IgD-negative memory B cell (primary cell): ENCODE measurements around the gene ICE2. TPM values are rescaled to one million over a fixed set of nuclear protein-coding genes. Genes with fewer than 3 reads are reported as not detected.
"Not testable (repeated sequence)": the region's sequence is repeated elsewhere in the genome, so short reads cannot be mapped to it uniquely, and the experiment has no call there.

Source experiments
- H3K27ac Mint-ChIP-seq, 3 donors: one replicate each; pipeline ENCODE4 v1.8.0; 2020 to 2022; ENCODE audit warnings: mild to moderate bottlenecking in 3 of 3, mixed read lengths in 3 of 3, moderate library complexity in 1 of 3
- H3K27me3 Mint-ChIP-seq: one replicate; pipeline ENCODE4 v1.8.0; 2021; ENCODE audit warnings: mixed read lengths
- H3K36me3 Mint-ChIP-seq: one replicate; pipeline ENCODE4 v1.8.0; 2020; ENCODE audit warnings: mild to moderate bottlenecking, mixed read lengths
- H3K4me1 Mint-ChIP-seq, 3 donors: one replicate each; pipeline ENCODE4 v1.8.0; 2020 to 2022; ENCODE audit warnings: mixed read lengths in 3 of 3, mild to moderate bottlenecking in 1 of 3
- H3K4me3 Mint-ChIP-seq, 4 donors: one replicate each; pipeline ENCODE4 v1.8.0; 2020 to 2022; ENCODE audit warnings: mild to moderate bottlenecking in 4 of 4, mixed read lengths in 4 of 4, moderate library complexity in 3 of 4
- H3K9me3 Mint-ChIP-seq, 3 donors: one replicate each; pipeline ENCODE4 v1.8.0; 2020 to 2021; ENCODE audit warnings: mixed read lengths in 3 of 3, mild to moderate bottlenecking in 1 of 3
- polyA plus RNA-seq: library from polyadenylated mRNA; unstranded; fragments of 300-500 nt; fragmentation: Illumina TruSeq; gene quantifications from one replicate; pipeline ENCODE4 v1.2.3, GENCODE V29; 2021

Gene ICE2
- polyA plus RNA-seq, 1 donor from 2014 or later, result 52.8 TPM

GRCh38 chr15:60416484-60416883, 62.5 kb downstream of the ICE2 start:
- Mint-ChIP-seq H3K9me3 (no peaks in the 10 kb centered on the region), H3K27ac (no peak overlapping the region), H3K27me3 (no peaks in the 10 kb centered on the region), H3K36me3 (peaks cover 2% of the 10 kb centered on the region), H3K4me1 (peaks cover 0 to 3% (median 0%) of the 10 kb centered on the region in 3 donors), H3K4me3 (no peak overlapping the region)

GRCh38 chr15:60414016-60414682, 64.8 kb downstream of the ICE2 start:
- Mint-ChIP-seq H3K4me3 (no peak overlapping the region), H3K27me3 (no peaks in the 10 kb centered on the region), H3K9me3 (no peaks in the 10 kb centered on the region), H3K4me1 (peaks cover 0 to 5% (median 4%) of the 10 kb centered on the region in 3 donors), H3K27ac (peak overlapping the region in 1 of 3 donors; percentile 25), H3K36me3 (no peaks in the 10 kb centered on the region)

DNA sequence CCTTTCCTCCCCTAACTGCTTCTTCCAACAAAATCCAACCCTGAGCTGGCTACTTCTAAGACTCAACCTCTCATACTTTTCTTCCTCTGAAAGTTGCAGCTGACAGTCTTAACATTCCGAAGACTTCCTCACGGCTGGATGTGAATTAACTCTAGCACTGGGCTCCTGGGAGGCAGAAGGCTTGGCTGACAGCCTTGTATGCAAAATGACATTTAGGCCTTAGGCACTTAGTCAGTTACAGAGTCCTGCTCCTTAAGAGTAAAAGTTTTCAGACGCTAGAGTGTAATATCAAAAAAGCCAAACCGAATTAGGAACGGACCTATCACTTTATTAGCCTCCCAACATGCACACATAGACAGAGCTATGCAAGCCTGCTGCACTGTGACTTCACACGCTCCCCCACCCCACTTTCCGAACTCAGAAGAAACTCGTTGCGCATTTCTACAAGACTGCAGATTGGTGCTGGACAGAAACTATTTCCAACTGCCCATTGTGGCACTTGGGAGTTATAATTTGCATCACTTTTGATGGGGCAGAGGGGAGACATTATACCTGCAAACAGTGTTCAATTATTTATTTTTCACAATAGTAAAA, 65.6 kb downstream of the ICE2 start:
- no peak overlapping the region for H3K4me3 Mint-ChIP-seq
- H3K27ac Mint-ChIP-seq, result no peak overlapping the region
- peaks cover 5 to 13% (median 12%) of the 10 kb centered on the region in 3 donors for H3K4me1 Mint-ChIP-seq
- H3K9me3 Mint-ChIP-seq, result no peaks in the 10 kb centered on the region
- no peaks in the 10 kb centered on the region for H3K36me3 Mint-ChIP-seq
- no peaks in the 10 kb centered on the region for H3K27me3 Mint-ChIP-seq

GRCh38 chr15:60412807-60413206, 66.1 kb downstream of the ICE2 start:
- peaks cover 7 to 15% (median 14%) of the 10 kb centered on the region in 3 donors for H3K4me1 Mint-ChIP-seq
- H3K36me3 Mint-ChIP-seq, H3K9me3 Mint-ChIP-seq, H3K27ac Mint-ChIP-seq, H3K27me3 Mint-ChIP-seq, H3K4me3 Mint-ChIP-seq: not testable (repeated sequence)

- Mint-ChIP-seq H3K27ac (no peak overlapping the region), H3K36me3 (no peaks in the 10 kb centered on the region), H3K9me3 (no peaks in the 10 kb centered on the region), H3K27me3 (no peaks in the 10 kb centered on the region), H3K4me3 (no peak overlapping the region), H3K4me1 (peaks cover 7 to 15% (median 14%) of the 10 kb centered on the region in 3 donors)
These were observed 67.0 kb downstream of the ICE2 start for GRCh38 chr15:60411774-60412425.

DNA sequence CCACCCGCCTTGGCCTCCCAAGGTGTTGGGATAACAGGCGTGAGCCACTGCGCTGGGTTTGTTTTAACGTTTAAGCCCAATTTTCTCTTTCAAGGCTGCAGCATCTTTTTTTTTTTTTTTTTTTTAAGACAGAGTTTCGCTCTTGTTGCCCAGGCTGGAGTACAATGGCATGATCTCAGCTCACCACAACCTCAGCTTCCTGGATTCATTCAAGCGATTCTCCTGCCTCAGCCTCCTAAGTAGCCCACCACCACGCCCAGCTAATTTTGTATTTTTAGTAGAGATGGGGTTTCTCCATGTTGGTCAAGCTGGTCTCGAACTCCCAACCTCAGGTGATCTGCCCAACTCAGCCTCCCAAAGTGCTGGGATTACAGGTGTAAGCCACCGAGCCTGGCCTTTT, 68.6 kb downstream of the ICE2 start:
- peaks cover 14 to 16% (median 15%) of the 10 kb centered on the region in 3 donors for H3K4me1 Mint-ChIP-seq
- not testable (repeated sequence) for H3K27me3 Mint-ChIP-seq, H3K36me3 Mint-ChIP-seq, H3K27ac Mint-ChIP-seq, H3K9me3 Mint-ChIP-seq
- peak overlapping the region in 1 of 4 donors; percentile 71 for H3K4me3 Mint-ChIP-seq

DNA sequence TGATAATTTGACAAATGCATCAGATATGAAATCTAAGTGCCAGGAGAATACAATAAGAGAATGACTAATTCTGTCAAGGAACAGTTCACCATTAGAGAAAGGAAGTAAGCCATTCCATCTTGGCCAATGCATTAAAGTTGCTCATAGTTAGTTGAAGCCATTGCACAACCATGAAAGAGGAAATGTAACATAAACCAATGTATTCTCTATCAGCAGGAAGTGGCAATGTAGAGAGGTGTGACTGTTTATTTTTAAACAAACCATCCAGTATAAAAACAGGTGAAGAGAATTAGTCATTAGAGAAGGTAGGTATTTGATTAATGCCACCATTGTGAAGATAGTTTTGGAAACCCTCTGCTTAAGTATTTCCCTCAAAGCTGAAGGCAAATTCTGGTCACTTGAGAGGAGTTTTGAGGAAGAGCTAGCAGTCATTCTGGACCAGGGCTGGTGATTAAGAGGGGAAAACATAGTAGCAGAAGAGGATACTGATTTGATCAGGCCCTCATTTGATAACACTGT, 70.4 kb downstream of the ICE2 start:
- Mint-ChIP-seq H3K27ac (peak overlapping the region in 2 of 3 donors; percentile 7 to 25), H3K4me3 (peak overlapping the region in 3 of 4 donors; percentile 8 to 86 (median 65)), H3K9me3 (no peaks in the 10 kb centered on the region), H3K4me1 (peaks cover 14 to 15% (median 14%) of the 10 kb centered on the region in 3 donors), H3K36me3 (no peaks in the 10 kb centered on the region), H3K27me3 (no peaks in the 10 kb centered on the region)

- Mint-ChIP-seq H3K36me3 (no peaks in the 10 kb centered on the region), H3K9me3 (no peaks in the 10 kb centered on the region), H3K4me3 (no peak overlapping the region), H3K27me3 (no peaks in the 10 kb centered on the region), H3K4me1 (peaks cover 14 to 15% (median 14%) of the 10 kb centered on the region in 3 donors), H3K27ac (no peak overlapping the region)
These were observed 71.5 kb downstream of the ICE2 start for GRCh38 chr15:60407415-60407805.

- peaks cover 13 to 15% (median 14%) of the 10 kb centered on the region in 3 donors for H3K4me1 Mint-ChIP-seq
These were observed 72.2 kb downstream of the ICE2 start for GRCh38 chr15:60406513-60407414.

GRCh38 chr15:60405399-60405798, 73.5 kb downstream of the ICE2 start:
- Mint-ChIP-seq H3K9me3 (no peaks in the 10 kb centered on the region), H3K4me3 (no peak overlapping the region), H3K27me3 (no peaks in the 10 kb centered on the region), H3K27ac (no peak overlapping the region), H3K36me3 (no peaks in the 10 kb centered on the region), H3K4me1 (peaks cover 13 to 15% (median 14%) of the 10 kb centered on the region in 3 donors)

More at GRCh38 chr15:60406513-60407414, 72.2 kb downstream of the ICE2 start:
- Mint-ChIP-seq H3K27ac (peak overlapping the region in 1 of 3 donors; percentile 63), H3K27me3 (no peaks in the 10 kb centered on the region), H3K36me3 (no peaks in the 10 kb centered on the region), H3K9me3 (no peaks in the 10 kb centered on the region), H3K4me3 (no peak overlapping the region)

- not testable (repeated sequence) for H3K27me3 Mint-ChIP-seq, H3K36me3 Mint-ChIP-seq, H3K9me3 Mint-ChIP-seq, H3K4me3 Mint-ChIP-seq
- peaks cover 13 to 16% (median 13%) of the 10 kb centered on the region in 3 donors for H3K4me1 Mint-ChIP-seq
- peak overlapping the region in 1 of 3 donors; percentile 39 for H3K27ac Mint-ChIP-seq
These were observed 74.6 kb downstream of the ICE2 start for GRCh38 chr15:60404351-60404750.

DNA sequence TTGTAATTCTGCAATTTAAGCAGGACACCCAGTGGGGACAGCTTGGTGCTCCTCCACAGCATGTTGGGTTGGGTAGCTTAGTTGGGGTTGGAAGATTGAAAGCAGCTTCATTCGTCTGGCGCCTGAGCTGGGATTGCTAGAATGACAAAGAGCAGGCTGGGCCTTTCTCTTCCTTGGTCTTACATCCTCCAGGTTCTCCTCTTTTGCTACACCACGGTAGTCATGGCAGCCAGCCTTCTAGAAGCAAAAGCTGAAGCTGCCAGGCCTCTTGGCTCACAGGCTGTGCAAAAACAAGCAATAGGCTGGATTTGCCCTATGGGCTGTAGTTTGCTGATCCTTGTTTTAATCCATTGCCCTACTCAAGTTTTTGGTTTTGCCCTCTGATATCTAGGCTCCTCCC, 78.0 kb downstream of the ICE2 start:
- peak overlapping the region in 1 of 4 donors; percentile 66 for H3K4me3 Mint-ChIP-seq
- H3K4me1 Mint-ChIP-seq, result peaks cover 17 to 21% (median 20%) of the 10 kb centered on the region in 3 donors
- H3K27ac Mint-ChIP-seq, result peak overlapping the region in 2 of 3 donors; percentile 60 to 74

GRCh38 chr15:60399931-60400330, 79.0 kb downstream of the ICE2 start:
- Mint-ChIP-seq H3K4me1 (peaks cover 24 to 27% (median 26%) of the 10 kb centered on the region in 3 donors), H3K27me3 (no peaks in the 10 kb centered on the region), H3K4me3 (peak overlapping the region in 2 of 4 donors; percentile 95 to 98), H3K27ac (peak overlapping the region in 1 of 3 donors; percentile 86), H3K9me3 (no peaks in the 10 kb centered on the region), H3K36me3 (no peaks in the 10 kb centered on the region)

More for the DNA sequence above, 78.0 kb downstream of the ICE2 start:
- no peaks in the 10 kb centered on the region for H3K27me3 Mint-ChIP-seq
- H3K9me3 Mint-ChIP-seq, result no peaks in the 10 kb centered on the region
- H3K36me3 Mint-ChIP-seq, result no peaks in the 10 kb centered on the region

DNA sequence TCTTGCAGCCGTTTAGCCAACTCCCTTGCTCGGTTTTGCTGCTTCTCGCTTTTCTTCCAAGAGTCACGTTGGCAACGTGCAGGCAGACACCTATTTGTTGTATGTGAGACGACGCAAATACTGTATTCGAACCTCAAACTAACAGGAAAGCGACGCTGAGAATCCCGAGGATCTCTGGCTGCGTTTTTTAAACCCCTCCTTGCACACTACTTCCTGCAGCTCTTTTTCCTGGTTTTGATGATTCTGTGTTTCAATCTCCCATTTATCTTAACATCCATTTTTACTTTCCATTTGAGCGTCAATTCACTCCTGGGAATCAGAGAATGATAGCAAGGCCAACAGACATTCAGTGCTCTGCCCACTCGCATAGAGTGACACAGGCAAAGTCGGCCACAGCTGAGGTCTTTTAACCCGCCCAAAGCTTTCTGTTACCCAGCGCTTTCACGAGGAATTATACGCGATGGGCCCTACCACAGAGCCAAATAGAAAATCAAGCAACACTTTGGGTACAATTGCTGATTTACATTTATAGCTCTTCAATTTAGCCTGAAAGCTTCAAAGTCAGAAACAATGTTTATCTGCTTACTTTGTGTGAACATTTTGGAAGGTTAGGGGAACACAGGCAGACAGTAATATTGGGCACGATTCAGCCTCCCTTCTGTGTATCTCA, 79.6 kb downstream of the ICE2 start:
- Mint-ChIP-seq H3K9me3 (no peaks in the 10 kb centered on the region), H3K4me1 (peaks cover 26 to 27% (median 26%) of the 10 kb centered on the region in 3 donors), H3K4me3 (peak overlapping the region; percentile 95 to 99 (median 98)), H3K27me3 (no peaks in the 10 kb centered on the region), H3K36me3 (no peaks in the 10 kb centered on the region), H3K27ac (peak overlapping the region; percentile 86 to 99 (median 94))
